ENCODE data around the gene TLE3. TPM values are rescaled to one million over a fixed set of nuclear protein-coding genes. Genes with fewer than 3 reads are reported as not detected.

Gene TLE3
- total and polyA plus RNA-seq, 2 of the 13 experiments (the other 11 are each of a cell fraction or from before 2014, with no cell fraction given) = 11.9 to 13.8 TPM

- H3K36me3 ChIP-seq (replicated peaks in 1 of 2; ENCODE audit: control insufficient read depth in 1 of 2, insufficient read depth in 2 of 2, low read length in 2 of 2) = no peaks in the 10 kb centered on the region
- no peaks in the 10 kb centered on the region for H3K79me2 ChIP-seq (ENCODE audit: insufficient read depth, low read length)
- H4K20me1 ChIP-seq (ENCODE audit: insufficient read depth, low read length) = 0 out of 2 replicates have a peak, but pooled peaks cover 2% of the 10 kb centered on the region
- FAIRE-seq = no peak
- no peak overlapping the region for H3K27ac ChIP-seq (ENCODE audit: extremely low read length, insufficient read depth, low read length)
- H3K4me3 ChIP-seq (replicated peaks in 1 of 3; ENCODE audit: insufficient read depth in 1 of 3, low read depth in 2 of 3, low read length in 3 of 3) = no peak overlapping the region
- no peak for DNase-seq (ENCODE audit: low spot score)
- ChIA-PET CTCF (ENCODE audit: low intra/inter-chr PET ratio, low total read pairs) (no interaction called here), POLR2A (no interaction called here)
- WGBS (ENCODE audit: low lambda C conversion rate) = 28% methylated on average over 2 of the region's 2 CpGs
- H3K9me3 ChIP-seq (ENCODE audit: low read length) = no peaks in the 10 kb centered on the region
- intact Hi-C loops (cut with micrococcal nuclease; ENCODE audit: unreplicated experiment) (no loop called here), in situ Hi-C loops (cut with HindIII; ENCODE audit: extremely low pct_ligation_motif_present, low pct_unique_long_range_greater_than_20kb) (no loop called here)
- H2AFZ ChIP-seq (ENCODE audit: low read length) = no peak overlapping the region
- no peak overlapping the region for H3K4me2 ChIP-seq (ENCODE audit: low read depth, low read length)
- BruUV-seq (replicated peaks) = no TSS peak
- H3K9ac ChIP-seq (ENCODE audit: insufficient read depth, low read depth, low read length) = no peak overlapping the region
- TF ChIP-seq ZNF720 (CRISPR knock-in tag; IDR thresholded peaks at IDR 0.05) (no peak), ZSCAN30 (CRISPR knock-in tag; IDR thresholded peaks at IDR 0.05) (no peak), HHEX (CRISPR knock-in tag; IDR thresholded peaks at IDR 0.05) (no peak), FOXP1 (IDR thresholded peaks at IDR 0.05) (no peak), FOXP1 (CRISPR knock-in tag; IDR thresholded peaks at IDR 0.05) (no peak), ZBTB38 (CRISPR knock-in tag; IDR thresholded peaks at IDR 0.05) (no peak), NFAT5 (CRISPR knock-in tag; IDR thresholded peaks at IDR 0.05) (no peak), MYC (CRISPR knock-in tag; IDR thresholded peaks at IDR 0.05; ENCODE audit: borderline replicate concordance) (no peak), CREBL2 (CRISPR knock-in tag; IDR thresholded peaks at IDR 0.05; ENCODE audit: borderline replicate concordance) (no peak)
- H3K27me3 ChIP-seq (ENCODE audit: control insufficient read depth in 1 of 2, insufficient read depth in 2 of 2, low read length in 2 of 2) = peaks cover 4 to 48% of the 10 kb centered on the region in 2 experiments; a peak in 4 of 5 replicates
- no peaks in the 10 kb centered on the region for H3K4me1 ChIP-seq (ENCODE audit: insufficient read depth, low read length)
- no peak for ATAC-seq
These were observed 60.5 kb downstream of the TLE3 start for GRCh38 chr15:70037292-70037640.
